Liver (tissue), 9 donors: Measurements from ENCODE around the gene A2ML1. TPM values are rescaled to one million over a fixed set of nuclear protein-coding genes. Genes with fewer than 3 reads are reported as not detected.

Source experiments
- DNase-seq: peaks from one replicate; pipeline ENCODE4 v3.0.0-alpha.2; 2017; ENCODE audit warnings: low spot score
- H3K27ac ChIP-seq, 2 donors: one replicate each; pipeline ENCODE4 v1.7.0; 2013; ENCODE audit warnings: inconsistent platforms in 2 of 2, low read length in 2 of 2, control low read depth in 1 of 2, low read depth in 1 of 2, mild to moderate bottlenecking in 1 of 2
- H3K27me3 ChIP-seq, 4 donors: one replicate each; pipeline versions ENCODE4 v1.6.1 to v1.7.0; 2013; ENCODE audit warnings: low read length in 3 of 4, inconsistent platforms in 1 of 4, mild to moderate bottlenecking in 1 of 4, moderate library complexity in 1 of 4; ENCODE audit not compliant: control insufficient read depth in 4 of 4, insufficient read depth in 4 of 4
- H3K36me3 ChIP-seq, 4 donors: one replicate each; pipeline versions ENCODE4 v1.6.1 to v1.7.0; 2013; ENCODE audit warnings: low read length in 3 of 4, mild to moderate bottlenecking in 3 of 4, low read depth in 1 of 4, moderate library complexity in 1 of 4; ENCODE audit not compliant: control insufficient read depth in 4 of 4, insufficient read depth in 3 of 4
- H3K4me1 ChIP-seq, 4 donors: one replicate each; pipeline versions ENCODE4 v1.6.1 to v1.7.0; 2013; ENCODE audit warnings: low read length in 3 of 4, mild to moderate bottlenecking in 3 of 4, moderate library complexity in 1 of 4; ENCODE audit not compliant: control insufficient read depth in 4 of 4, insufficient read depth in 4 of 4
- H3K4me3 ChIP-seq, 3 donors: one replicate each; pipeline versions ENCODE4 v1.6.1 to v1.7.0; 2013; ENCODE audit warnings: low read length in 3 of 3, control low read depth in 1 of 3, low read depth in 1 of 3, mild to moderate bottlenecking in 1 of 3
- H3K9ac ChIP-seq, 2 donors: one replicate each; pipeline ENCODE4 v1.7.0; 2013; ENCODE audit warnings: low read length in 2 of 2, mild to moderate bottlenecking in 2 of 2, moderate library complexity in 2 of 2, control low read depth in 1 of 2, low read depth in 1 of 2
- H3K9me3 ChIP-seq, 4 donors: one replicate each; pipeline versions ENCODE4 v1.6.1 to v1.7.0; 2013; ENCODE audit warnings: low read length in 3 of 4; ENCODE audit not compliant: control insufficient read depth in 4 of 4
- ATF3 ChIP-seq: IDR thresholded peaks from 2 replicates; pipeline ENCODE4 v1.6.1; 2016; ENCODE audit warnings: antibody characterized with exemption
- CTCF ChIP-seq: fragments of 150-350 bp; IDR thresholded peaks from 2 replicates; pipeline ENCODE4 v1.5.1; 2017; ENCODE audit warnings: improper control_type of control experiment, low read depth, low read length; ENCODE audit not compliant: missing input control
- EGR1 ChIP-seq, 2 donors: IDR thresholded peaks; 2 replicates each; pipeline ENCODE4 v1.6.1; 2016 to 2018; ENCODE audit warnings: antibody characterized with exemption in 2 of 2, low read depth in 2 of 2
- FOXA1 ChIP-seq: IDR thresholded peaks from 2 replicates; pipeline ENCODE4 v1.6.1; 2016; ENCODE audit warnings: antibody characterized with exemption
- FOXA2 ChIP-seq: IDR thresholded peaks from 2 replicates; pipeline ENCODE4 v1.6.1; 2016; ENCODE audit warnings: antibody characterized with exemption
- GABPA ChIP-seq, 2 donors: IDR thresholded peaks in 1 of 2; conservative IDR thresholded peaks in 1 of 2; 2 replicates each; pipeline ENCODE4 v1.6.1; 2016; ENCODE audit warnings: antibody characterized with exemption in 2 of 2, mild to moderate bottlenecking in 1 of 2, moderate library complexity in 1 of 2
- HNF4A ChIP-seq, 2 donors: conservative IDR thresholded peaks; 2 replicates each; pipeline ENCODE4 v1.6.1; 2016; ENCODE audit warnings: antibody characterized with exemption in 2 of 2, mild to moderate bottlenecking in 2 of 2
- HNF4G ChIP-seq: IDR thresholded peaks from 2 replicates; pipeline ENCODE4 v1.6.1; 2016; ENCODE audit warnings: antibody characterized with exemption
- JUND ChIP-seq, 2 donors: IDR thresholded peaks; 2 replicates each; pipeline ENCODE4 v1.6.1; 2016; ENCODE audit warnings: antibody characterized with exemption in 2 of 2
- NR2F2 ChIP-seq: IDR thresholded peaks from 2 replicates; pipeline ENCODE4 v1.6.1; 2016; ENCODE audit warnings: antibody characterized with exemption
- RAD21 ChIP-seq, 2 donors: IDR thresholded peaks; 2 replicates each; pipeline ENCODE4 v1.6.1; 2016; ENCODE audit warnings: antibody characterized with exemption in 2 of 2, mild to moderate bottlenecking in 2 of 2
- REST ChIP-seq: IDR thresholded peaks from 2 replicates; pipeline ENCODE4 v1.6.1; 2016; ENCODE audit warnings: antibody characterized with exemption, mild to moderate bottlenecking
- RXRA ChIP-seq, 2 donors: IDR thresholded peaks; 2 replicates each; pipeline ENCODE4 v1.6.1; 2017 to 2018; ENCODE audit warnings: antibody characterized with exemption in 2 of 2, mild to moderate bottlenecking in 1 of 2
- SP1 ChIP-seq: IDR thresholded peaks from 2 replicates; pipeline ENCODE4 v1.6.1; 2018; ENCODE audit warnings: antibody characterized with exemption, mild to moderate bottlenecking
- TAF1 ChIP-seq: conservative IDR thresholded peaks from 2 replicates; pipeline ENCODE4 v1.6.1; 2016; ENCODE audit warnings: antibody characterized with exemption, mild to moderate bottlenecking
- YY1 ChIP-seq: IDR thresholded peaks from 2 replicates; pipeline ENCODE4 v1.6.1; 2016; ENCODE audit warnings: antibody characterized with exemption, mild to moderate bottlenecking
- ZBTB33 ChIP-seq: IDR thresholded peaks from 2 replicates; pipeline ENCODE4 v1.6.1; 2016; ENCODE audit warnings: antibody characterized with exemption
- WGBS: extraction: QIAGEN DNeasy Blood & Tissue Kit; methylation state at CpG from one replicate; pipeline ENCODE4 v1.1.7; 2013; 5-methylcytosine and 5-hydroxymethylcytosine counted together
- polyA plus RNA-seq, 2 donors: library from polyadenylated mRNA; stranded (reverse) in 1 of 2; unstranded in 1 of 2; fragments of 200-250 nt in 1 of 2; fragments of >200 nt in 1 of 2; fragmentation: Nextera tagmentation in 1 of 2; extraction: Ambion mirVana in 1 of 2; gene quantifications; one replicate each; pipeline versions ENCODE4 v1.2.1 to v1.2.3, GENCODE V29; 2013 to 2015
- total RNA-seq, 2 donors: library from RNA; depleted of rRNA; stranded (reverse); fragments of >200 nt; gene quantifications; one replicate each; pipeline ENCODE4 v1.2.3, GENCODE V29; 2014
- TF ChIP-seq, protein P1 (sequence below): IDR thresholded peaks from 2 replicates; pipeline ENCODE4 v1.6.1; 2016; ENCODE audit warnings: antibody characterized with exemption
- donor health status: healthy.
- donor health status: healthy.
- donor health status: healthy.
- donor health status: healthy.
- donor health status: healthy.

A2ML1 gene
- total and polyA plus RNA-seq, 4 donors = 0.03 to 0.19 TPM; not detected in 2

DNA sequence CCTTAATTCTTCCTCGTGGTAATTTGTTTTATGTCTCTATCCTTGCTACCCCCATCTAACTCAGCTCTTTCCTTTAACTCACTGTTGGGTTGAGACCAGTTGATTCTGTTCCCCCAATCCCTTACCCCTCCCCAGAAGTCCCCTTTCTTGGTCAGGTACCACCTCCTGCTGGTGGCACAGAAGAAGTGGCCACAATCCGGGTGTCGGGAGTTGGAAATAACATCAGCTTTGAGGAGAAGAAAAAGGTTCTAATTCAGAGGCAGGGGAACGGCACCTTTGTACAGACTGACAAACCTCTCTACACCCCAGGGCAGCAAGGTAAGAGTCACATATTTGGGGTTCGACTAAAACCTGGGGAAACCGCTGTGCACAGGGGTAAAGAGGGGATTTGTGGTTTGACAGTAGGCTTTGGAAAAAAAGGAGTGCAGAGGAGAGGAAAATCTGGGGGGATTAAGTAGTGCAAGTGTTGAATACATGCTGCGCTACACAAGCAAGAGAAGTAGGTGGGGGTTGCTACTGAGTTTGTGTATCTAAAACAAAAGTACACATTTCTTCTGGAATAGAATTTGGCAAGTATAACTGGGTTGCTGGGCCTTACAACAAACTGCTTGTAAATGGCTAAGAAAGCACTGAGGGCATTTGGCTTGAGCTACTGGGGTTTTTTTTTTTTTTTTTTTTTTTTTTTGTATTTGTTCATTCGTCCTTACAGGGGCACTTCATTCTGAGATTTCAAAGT lies 1.3 kb downstream of the A2ML1 start:
- Histone ChIP-seq H3K9ac (no peak overlapping the region), H3K4me3 (no peak overlapping the region), H3K36me3 (no peaks in the 10 kb centered on the region), H3K27me3 (no peaks in the 10 kb centered on the region), H3K4me1 (no peaks in the 10 kb centered on the region), H3K9me3 (peaks cover 0 to 6% (median 0%) of the 10 kb centered on the region in 4 donors), H3K27ac (no peak overlapping the region)
- 37% methylated on average over 8 of the region's 8 CpGs for WGBS
- TF ChIP-seq CTCF (peak; percentile 23), RAD21 (IDR thresholded peaks at IDR 0.05) (peak; percentile 63 to 77), YY1 (no peak)
- no peak for DNase-seq

DNA sequence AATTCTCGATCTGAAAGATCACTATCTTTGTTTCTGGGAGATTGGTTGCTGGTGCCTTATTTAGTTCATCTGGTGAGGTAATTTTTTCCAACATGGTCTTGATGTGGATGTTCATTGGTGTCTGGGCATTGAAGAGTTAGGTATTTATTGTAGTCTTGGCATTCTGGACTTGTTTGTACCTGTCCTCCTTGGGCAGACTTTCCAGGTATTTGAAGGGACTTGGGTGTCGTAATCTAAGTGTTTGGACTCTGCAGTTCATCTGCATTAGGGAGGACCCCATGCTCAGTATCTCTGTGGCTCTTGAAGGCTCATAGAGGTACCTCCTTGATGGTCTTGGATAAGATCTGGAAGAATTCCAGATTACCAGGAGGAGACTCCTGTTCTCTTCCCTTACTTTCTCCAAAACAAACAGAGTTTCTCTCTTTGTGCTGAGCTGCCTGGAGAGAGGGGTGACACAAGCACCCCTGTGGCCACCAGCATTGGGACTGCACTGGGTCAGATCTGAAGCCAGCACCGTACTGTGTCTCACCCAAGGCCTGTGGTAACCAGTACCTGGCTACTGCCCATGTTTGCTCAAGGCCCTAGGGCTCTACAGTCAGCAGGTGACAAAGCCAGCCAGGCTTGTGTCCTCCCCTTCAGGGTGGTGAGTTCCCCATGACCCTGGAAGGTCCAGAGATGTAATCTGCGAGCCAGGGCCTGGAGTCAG lies 5.3 kb downstream of the A2ML1 start:
- TF ChIP-seq REST = no peak
- TF ChIP-seq GABPA (IDR thresholded peaks at IDR 0.05 in 1 of 2, conservative IDR thresholded peaks at IDR 0.05 in 1 of 2) = no peak
- no peak for TF ChIP-seq EGR1 (IDR thresholded peaks at IDR 0.05; ENCODE audit: low read depth in 2 of 2)
- TF ChIP-seq SP1 = no peak
- TF ChIP-seq NR2F2 = no peak
- TF ChIP-seq RXRA (IDR thresholded peaks at IDR 0.05) = no peak
- TF ChIP-seq ATF3 = no peak
- no peak for TF ChIP-seq CTCF
- no peak for TF ChIP-seq HNF4G
- no peak for TF ChIP-seq HNF4A (conservative IDR thresholded peaks at IDR 0.05)
- TF ChIP-seq TAF1 = no peak
- no peak for TF ChIP-seq FOXA2
- no peak for TF ChIP-seq FOXA1
- TF ChIP-seq YY1 = no peak
- no peak for TF ChIP-seq RAD21 (IDR thresholded peaks at IDR 0.05)
- TF ChIP-seq ZBTB33 = no peak
- TF ChIP-seq, protein P1, sequence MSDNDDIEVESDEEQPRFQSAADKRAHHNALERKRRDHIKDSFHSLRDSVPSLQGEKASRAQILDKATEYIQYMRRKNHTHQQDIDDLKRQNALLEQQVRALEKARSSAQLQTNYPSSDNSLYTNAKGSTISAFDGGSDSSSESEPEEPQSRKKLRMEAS = no peak
- no peak for TF ChIP-seq JUND (IDR thresholded peaks at IDR 0.05)
- H3K27ac ChIP-seq = no peak overlapping the region
- H3K9me3 ChIP-seq = peaks cover 0 to 6% (median 0%) of the 10 kb centered on the region in 4 donors
- no peak for DNase-seq
- no peak overlapping the region for H3K9ac ChIP-seq
- no peak overlapping the region for H3K4me3 ChIP-seq
- no peaks in the 10 kb centered on the region for H3K4me1 ChIP-seq
- 89% methylated on average over 4 of the region's 4 CpGs for WGBS
- no peaks in the 10 kb centered on the region for H3K27me3 ChIP-seq
- no peaks in the 10 kb centered on the region for H3K36me3 ChIP-seq
